ENCODE results near the gene ITPKC. TPM values are rescaled to one million over a fixed set of nuclear protein-coding genes. Genes with fewer than 3 reads are reported as not detected.

The ITPKC gene
- 4.0 and 5.1 TPM in 2 replicates for total RNA-seq (2014; rRNA removed; shearing (Covaris generic))

DNA sequence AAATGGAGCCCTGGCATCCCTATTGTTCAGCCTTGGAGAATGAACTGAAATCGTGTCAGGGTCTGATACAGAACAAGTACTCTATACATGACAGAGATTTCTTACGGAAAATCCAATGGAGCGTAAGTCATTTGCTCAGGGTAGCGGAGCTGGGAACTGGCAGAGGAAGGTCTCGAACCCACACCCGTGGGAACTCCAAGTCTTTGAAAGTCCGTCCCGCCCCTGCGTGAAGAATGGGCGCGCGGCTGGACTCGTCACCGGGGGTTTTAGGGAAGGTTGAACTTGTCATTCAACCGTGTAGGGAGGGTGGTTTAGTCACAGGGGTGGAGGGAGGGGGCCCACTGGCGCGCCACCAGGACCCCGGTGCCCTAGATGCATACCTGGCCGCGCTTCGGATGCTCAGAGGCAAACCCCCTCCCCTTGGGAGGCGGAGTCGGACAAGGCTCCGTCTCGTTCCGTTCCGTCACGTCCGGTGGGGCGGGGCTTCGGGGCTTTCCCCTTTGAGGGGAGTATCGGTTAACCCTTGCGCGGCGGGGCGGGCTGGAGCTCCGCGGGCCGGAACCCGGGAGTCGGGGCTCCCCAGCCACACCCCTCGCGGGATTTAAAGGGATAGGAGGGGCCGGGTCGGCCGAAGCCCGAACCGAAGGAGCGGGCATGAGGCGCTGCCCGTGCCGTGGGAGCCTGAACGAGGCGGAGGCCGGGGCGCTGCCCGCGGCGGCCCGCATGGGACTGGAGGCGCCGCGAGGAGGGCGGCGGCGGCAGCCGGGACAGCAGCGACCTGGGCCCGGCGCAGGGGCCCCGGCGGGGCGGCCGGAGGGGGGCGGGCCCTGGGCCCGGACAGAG, at the start of gene ITPKC, which contains the start of gene COQ8B:
Gene ITPKC, plus strand, starts transcription at position 631 of the 843 bp plus-strand sequence. Its CDS starts 24 bp downstream, at position 655.
Gene COQ8B, minus strand, starts transcription at position 405 of the 843 bp plus-strand sequence. CDS start 2,254 bp downstream, outside the sequence.
- DNase-seq (ENCODE audit: low spot score) = peak; percentile 95

DNA sequence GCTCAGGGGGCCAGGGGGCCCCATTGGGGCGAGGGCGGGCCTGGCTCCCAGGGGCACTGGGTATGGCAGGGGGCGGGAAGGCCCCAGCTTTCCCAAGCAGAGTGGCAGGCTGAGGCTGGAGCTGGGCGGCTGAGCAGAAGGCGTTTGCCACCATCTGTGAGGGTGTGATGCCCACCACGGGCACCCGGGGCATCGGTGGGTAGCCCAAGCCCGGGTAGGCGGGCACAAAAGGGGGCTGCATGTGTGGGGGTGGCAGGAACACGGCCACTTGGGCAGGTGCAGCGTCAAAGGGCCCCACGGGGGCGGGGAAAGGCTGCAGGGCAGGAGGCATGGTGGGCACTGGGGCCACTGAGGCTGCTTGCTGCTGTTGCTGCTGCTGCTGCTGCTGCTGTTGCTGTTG, 49.3 kb upstream of the ITPKC start:
- DNase-seq (ENCODE audit: low spot score) = no peak

DNA sequence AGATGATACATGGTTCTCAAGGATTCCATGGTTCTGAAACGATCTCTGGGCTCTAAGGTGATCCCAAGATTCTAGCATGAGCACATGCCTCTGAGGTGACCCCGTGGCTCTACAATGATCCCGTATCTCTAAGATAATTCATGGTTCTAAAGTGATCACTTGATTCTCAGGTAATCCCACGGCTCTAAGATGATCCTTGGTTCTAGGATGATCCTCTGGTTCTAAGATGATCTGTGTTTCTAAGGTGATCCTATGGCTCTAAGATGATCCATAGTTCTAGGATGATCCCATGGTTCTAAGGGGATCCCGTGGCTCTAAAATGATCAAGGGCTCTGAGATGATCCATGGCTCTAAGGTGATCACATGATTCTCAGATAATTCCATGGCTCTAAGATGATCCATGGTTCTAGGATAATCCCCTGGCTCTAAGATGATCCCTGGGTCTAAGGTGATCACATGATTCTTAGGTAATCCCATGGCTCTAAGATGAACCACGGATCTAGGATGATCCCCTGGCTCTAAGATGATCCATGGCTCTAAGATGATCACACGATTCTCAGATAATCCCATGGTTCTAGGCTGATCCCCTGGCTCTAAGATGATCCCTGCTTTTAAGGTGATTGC, 47.8 kb upstream of the ITPKC start:
- no peak for DNase-seq (ENCODE audit: low spot score)

DNA sequence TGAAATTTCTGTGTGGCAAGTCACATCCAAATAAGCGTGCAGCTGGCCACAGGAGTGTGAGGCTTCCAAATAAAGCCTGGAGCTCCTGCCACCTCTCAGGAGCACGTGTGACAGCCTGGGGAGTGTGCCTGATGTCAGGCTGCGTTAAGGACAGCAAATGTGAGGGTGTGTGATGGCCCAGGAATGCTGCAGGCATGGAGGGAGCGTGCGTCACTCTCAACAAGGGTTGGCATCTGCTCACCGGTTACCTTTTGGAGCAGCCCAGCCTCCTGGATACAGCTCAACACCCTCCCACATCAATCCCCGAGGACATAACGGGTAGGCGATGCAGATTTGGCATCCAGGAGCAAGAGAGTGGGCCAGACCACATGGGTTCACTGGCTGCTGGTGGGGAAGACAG, 45.5 kb upstream of the ITPKC start:
- no peak for DNase-seq (ENCODE audit: low spot score)

DNA sequence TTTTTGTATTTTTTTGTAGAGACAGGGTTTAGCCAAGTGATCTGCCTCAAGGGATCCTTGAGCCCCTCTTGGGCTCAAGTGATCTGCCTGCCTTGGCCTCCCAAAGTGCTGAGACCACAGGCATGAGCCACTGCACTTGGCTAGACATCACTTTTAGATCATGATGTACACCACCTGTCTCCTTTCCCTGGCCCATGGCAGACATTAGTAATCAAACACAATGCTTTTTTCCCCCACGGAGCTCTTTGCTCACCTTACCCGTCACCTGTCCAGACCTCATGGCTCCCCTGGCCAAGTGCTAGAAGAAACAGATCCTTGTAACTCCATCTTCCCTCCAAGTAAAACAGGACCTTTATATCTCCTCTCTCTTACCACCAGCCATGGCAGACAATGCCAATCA, 44.9 kb upstream of the ITPKC start:
- DNase-seq (ENCODE audit: low spot score) = no peak

DNA sequence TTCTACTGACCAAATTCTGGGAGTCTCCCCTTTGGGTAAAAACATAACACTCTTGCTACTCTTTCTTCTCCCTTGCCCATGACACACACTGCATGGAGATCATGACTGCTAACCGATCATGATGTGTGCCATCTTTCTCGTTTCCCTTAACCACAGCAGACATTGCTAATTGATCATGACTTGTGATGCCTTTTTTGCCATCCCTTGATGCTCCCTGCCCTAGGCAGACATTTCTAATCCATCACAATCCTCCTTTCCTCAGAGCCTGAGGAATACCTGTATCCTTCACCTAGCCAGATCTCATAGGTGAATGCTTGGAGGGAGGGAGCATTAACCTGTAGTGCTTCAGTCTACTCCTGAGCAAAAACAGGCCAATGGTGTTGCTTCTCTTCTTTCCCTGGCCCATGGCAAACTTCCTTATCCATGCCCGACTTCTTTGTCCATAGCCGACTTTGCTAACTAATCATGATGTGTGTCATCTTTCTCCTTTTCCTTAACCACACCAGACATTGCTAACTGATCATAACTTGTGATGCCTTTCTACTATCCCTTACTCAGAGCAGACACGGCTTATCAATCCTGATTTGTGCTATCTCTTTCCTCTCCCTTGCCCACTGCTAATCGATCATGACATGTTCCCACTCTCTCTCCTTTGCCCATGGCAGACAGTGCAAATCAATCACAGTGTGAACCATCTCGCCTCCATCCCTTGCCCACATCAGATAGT, 44.2 kb upstream of the ITPKC start:
- no peak for DNase-seq (ENCODE audit: low spot score)

DNA sequence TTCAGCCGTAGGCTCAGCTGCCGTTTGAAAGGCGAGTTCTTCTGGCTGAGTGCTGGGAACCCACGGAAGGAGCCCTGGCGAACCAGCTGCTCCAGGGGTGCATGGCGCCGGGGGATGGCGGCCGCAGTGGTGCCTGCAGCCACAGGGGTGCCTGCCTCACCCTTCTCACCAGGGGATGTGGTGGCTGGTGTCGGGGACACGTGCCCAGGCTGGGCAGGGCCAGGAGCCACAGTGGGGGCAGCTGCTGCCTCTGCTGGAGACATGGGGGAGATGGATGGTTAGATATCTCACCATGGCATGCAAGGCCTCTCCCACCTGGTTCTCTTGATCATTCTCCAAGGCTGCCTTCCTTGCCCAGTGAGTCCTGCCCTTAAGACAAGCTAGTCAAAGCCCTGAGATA, 43.5 kb upstream of the ITPKC start:
- no peak for DNase-seq (ENCODE audit: low spot score)

DNA sequence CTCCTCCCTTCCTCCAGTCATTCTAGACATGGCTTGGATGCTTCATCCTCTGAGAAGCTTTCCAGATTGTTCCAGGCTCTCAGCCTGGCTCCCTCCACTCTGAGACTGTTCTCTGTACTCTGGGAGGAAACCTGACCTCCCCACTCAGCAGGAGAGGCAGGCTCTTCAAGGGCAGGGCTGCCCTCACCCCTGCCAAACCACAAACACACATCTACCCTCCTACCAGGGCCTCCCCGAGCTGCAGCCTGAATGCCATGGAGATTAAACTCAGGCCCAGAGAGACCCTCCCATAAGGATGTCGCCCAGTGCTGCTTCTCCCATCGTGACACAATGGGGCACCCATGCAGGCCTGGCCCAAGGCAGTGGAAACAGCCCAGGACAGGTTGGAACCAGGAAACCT, 42.6 kb upstream of the ITPKC start:
- no peak for DNase-seq (ENCODE audit: low spot score)

DNA sequence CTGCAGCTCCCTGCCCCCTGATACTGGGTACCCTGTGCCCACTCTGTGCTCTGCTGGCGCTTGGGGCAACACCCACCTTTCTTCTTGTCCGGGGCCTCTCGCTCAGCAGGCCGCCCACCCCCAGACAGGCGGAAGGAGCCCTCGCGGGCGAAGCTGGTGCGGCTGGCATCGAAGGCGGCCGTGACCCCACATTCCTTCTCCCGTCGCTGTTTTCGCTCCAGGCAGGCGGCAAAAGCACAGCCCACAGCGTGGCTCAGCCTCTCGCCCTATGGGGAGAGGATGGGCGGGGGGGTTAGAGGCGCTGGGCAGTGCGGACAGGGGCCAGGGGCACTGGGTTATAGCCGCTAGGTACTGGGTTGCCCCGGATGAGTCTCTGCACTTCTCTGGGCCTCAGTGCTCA, 39.8 kb upstream of the ITPKC start:
- DNase-seq (ENCODE audit: low spot score) = no peak

DNA sequence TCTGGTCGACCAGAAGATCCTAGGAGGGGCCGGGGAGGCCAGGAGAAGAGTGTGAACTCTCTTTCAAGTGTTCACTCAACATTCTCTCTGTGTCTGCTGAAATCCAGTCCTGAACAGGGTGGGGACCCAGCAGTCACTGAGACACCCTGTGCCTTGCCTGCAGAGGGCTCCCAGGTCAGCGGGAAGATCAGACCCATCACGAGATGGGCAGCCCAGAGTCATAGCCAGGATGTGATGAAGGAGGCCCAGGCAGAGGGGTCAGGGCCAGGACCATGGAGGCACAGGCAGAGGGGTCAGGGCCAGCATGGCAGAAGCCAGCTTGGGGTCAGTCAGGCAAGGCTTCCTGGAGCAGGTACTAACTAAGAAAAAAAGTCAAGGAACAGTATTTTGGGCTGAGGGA, 35.9 kb upstream of the ITPKC start:
- no peak for DNase-seq (ENCODE audit: low spot score)

DNA sequence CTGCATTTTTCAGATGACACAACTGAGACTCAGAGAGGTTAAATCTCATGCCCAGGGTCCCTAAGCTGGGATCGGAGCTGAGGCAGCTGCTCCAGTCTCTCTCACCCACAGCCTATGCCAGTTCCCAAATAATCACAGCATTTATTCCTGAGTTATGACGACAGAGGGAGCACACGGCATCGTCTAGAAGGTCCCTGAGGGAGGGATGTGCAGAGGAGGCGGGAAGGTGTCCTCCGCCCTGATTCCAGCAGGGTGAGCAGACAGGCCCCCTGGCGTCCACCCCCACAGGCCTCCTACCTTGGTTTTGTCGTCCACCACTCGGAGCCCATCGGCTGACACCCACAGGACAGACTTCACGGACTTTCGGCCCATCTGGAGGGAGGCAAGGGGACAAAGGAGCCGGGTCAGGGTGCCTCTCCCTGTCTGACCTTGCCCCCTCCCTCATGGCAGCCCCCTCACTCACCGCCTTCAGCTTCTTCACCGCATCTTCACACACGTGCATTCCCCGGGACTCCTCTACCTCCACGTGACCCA, 34.4 kb upstream of the ITPKC start:
- DNase-seq (ENCODE audit: low spot score) = no peak

DNA sequence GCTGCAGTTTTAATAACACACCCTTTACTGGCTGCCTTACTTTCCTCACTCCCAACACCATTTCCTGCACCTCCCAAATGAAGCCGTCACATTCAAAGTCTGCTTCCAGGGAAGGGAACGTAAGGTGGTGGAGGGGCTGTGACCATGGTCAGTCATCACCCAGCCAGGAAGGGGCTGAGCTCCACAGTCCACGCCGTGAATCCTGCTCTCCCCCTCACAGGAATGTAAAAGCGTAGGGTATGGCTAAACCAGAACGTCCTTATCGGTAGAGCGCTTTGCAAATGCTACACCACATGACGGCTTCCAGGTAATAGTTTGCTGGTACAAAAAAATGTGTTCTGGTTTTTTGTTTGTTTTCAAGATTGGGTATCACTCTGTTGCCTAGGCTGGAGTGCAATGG, 33.5 kb upstream of the ITPKC start:
- DNase-seq (ENCODE audit: low spot score) = no peak

DNA sequence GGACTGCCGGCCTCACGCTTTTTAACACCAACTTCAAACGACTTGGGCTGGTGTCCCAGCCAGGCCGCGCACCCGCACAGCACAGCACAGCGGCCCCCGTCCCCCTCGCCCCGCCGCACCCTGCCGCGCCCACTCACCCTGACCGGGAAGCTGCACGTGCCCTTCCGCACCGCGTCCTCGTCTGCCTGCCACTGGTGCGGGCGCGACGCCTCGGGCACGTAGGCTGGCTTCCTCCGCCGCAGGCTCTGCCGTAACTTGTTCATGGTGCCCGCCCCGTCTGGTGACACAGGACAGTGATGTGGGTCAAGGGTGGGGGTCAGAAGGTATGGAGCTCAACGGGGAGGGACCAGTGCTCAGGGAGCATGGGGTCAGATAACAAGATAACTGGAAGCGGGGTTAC, 32.6 kb upstream of the ITPKC start:
- no peak for DNase-seq (ENCODE audit: low spot score)

DNA sequence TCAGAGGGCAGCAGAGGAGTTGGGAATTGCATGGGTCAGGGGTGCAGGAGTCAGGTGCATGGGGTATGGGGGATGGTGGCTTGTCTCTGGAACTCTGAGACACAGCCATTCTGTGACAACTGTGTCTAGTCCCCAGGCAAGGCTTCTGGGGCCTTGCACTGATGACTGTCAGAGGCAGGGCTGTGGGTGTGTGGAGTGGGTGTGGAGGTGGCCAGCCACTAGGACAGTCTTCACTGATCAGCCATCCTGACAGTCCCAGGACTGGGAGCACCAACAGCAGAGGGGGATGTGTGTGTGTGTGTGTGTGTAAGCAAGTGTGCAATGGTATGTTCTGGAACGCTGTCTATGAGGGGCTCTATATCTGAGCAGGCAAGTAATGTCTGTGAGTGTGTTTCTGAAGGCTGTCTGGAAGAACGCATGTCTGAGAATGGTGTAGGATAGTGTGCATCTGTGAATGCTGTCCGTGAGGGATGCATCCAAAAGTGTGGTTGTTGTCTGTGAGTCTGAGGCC, 31.8 kb upstream of the ITPKC start:
- no peak for DNase-seq (ENCODE audit: low spot score)

DNA sequence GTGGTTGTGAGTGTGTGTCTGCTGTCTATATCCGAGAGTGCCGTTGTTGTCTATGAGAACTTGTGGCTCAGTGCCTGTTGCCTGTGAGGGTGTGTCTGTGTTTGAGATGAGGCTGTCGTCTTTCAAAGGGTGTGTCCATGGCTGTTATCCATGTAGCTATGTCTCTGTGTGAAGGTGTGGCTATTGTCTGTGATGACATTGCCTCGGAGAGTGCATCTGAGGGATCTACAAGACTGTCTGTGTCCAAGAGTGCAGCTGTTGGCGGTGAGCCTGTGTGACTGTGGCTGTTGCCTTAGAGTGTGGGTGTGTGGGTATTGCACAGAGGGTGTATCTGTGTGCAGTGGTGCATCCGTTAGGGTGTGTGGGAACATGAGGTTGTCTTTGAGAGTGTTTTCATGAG, 31.3 kb upstream of the ITPKC start:
- DNase-seq (ENCODE audit: low spot score) = no peak

DNA sequence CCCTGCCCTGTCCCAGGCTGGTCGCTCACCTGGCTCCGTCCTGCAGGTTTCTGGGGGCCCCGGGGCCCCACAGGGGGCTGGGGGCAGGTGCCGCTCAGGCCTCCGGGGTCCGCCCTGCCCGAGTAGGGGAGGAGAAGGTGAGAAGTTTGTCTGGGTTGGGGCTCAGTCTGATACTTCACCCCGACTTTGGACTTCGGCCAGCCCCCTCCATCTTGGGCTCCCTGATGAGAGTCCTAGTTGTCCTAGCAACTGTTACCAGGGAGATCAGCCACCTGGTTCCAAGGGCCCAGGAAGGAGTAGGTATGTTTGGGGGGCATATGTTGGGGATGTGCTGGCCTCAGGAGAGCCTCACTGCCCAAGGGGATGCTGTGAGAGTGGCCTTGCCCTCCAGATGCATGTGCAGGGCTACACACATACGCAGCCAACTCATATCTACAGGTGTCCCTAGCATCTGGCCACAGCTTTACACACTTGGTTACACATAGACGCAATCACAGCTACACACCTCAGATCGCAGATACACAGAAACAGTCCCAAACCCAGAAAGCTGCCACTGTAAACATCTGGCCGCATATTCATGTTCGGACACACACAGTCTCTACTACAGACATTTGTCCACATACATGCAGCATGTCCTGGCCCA, 29.9 kb upstream of the ITPKC start:
- DNase-seq (ENCODE audit: low spot score) = no peak

DNA sequence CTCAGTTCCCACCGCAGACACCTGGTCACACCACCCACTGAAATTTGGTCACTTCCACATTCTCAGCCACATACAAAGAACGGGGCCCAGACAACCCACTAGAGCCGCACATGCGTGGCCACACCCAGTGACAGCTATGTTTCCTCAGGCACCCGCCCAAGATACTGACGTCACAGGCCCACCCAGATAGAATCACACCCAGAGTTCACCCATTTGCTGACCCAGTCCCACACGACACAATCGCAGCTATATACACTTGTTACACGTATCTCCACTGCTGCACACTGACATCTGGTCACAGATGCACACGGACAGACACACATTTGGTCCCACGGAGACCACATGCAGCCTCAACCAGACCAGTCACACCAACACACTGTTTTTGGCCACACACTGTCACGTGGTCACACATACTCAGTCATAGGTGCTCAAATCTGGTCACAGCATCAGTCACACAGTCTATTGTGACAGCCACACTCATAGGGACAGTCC, 29.3 kb upstream of the ITPKC start:
- DNase-seq (ENCODE audit: low spot score) = no peak

DNA sequence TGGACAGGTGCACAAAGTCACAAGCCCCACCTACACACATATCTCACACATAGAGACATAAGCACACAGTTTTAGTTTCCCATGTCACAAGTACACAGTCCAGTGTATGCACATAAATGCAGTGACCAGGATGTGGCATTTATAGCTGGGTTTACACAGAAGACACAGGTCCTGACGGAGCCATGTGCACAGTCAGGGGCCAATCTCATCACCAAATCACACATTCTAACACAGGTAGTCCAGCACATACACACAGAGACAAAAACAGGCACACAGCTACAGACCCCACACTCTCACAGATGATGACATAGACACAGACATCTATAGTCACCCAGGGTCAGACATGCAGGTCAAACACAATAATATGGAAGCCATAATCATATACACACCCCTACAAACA, 28.6 kb upstream of the ITPKC start:
- DNase-seq (ENCODE audit: low spot score) = no peak

DNA sequence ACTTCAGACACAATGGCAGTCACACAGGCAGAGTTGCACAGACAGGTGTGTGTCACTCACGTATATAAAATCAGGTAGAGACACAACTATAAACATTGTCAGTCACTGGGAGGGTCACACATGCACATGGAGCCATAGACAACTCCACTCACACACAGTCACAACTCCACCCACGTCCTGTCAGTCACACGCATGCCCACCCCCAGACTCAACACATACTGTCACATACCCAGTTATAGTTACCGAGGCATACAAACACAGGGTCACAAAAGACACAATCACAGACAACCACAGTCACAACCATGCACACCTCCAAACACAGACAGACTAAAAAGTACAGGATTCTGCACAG, 27.9 kb upstream of the ITPKC start:
- no peak for DNase-seq (ENCODE audit: low spot score)

DNA sequence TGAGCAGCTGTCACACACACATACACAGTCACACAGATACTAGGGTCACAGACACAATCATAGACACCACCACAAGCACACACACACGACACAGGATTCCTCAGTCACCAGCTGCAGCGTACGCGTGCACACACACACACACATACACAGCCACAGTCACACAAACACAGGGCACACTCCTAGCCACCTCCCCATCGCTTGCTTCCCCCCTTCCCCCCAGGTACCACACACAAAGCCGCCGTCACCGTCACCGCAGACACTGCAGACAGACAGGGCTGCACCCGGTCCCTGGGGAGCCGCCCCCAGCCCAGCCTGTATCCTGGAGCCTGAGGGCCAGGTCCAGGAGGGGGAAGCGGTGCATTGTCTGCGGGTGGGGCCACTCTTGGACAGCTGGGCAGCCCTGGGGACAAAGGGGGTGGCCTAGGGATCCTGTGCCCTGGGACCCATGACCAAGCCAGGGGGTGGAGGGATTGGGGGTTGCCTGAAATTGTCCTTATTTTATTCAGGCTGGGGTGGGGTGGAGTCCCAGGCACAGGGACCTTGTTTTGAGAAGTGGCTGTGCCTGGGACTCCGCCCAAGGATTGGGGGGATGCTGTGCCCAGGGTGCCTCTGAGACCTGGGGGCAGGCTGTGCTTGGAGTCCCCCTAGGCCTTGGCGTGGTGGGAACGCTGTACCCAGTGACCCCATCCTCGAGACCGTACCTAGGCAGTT, 27.4 kb upstream of the ITPKC start:
- DNase-seq (ENCODE audit: low spot score) = no peak
